Astrocyte (in vitro differentiated cells and primary cell): ENCODE data around the gene MT1G. TPM values are rescaled to one million over a fixed set of nuclear protein-coding genes. Genes with fewer than 3 reads are reported as not detected.

Experiments used
- DNase-seq: peaks from one replicate; pipeline ENCODE4 v3.0.0-alpha.2; 2010; ENCODE audit warnings: low read depth
- FAIRE-seq: peaks from 2 replicates; lab custom pipeline; 2011; peaks lifted over from hg19 to GRCh38; lab: Jason Lieb, UNC
- H2AFZ ChIP-seq: 2 replicates; pipeline ENCODE4 v1.6.0; 2012; ENCODE audit warnings: low read depth, low read length, inconsistent platforms
- H3K27ac ChIP-seq: 2 replicates; pipeline ENCODE4 v1.5.1; 2011; ENCODE audit warnings: low read depth, low read length, inconsistent platforms
- H3K27me3 ChIP-seq: 2 replicates; pipeline ENCODE4 v1.6.0; 2011; ENCODE audit warnings: low read length, inconsistent platforms; ENCODE audit not compliant: insufficient read depth
- H3K36me3 ChIP-seq: 2 replicates; pipeline ENCODE4 v1.5.1; 2011; ENCODE audit warnings: low read length, inconsistent platforms; ENCODE audit not compliant: insufficient read depth
- H3K4me1 ChIP-seq: 2 replicates; pipeline ENCODE4 v1.5.1; 2011; ENCODE audit warnings: low read length, inconsistent platforms; ENCODE audit not compliant: insufficient read depth
- H3K4me2 ChIP-seq: 2 replicates; pipeline ENCODE4 v1.6.0; 2012; ENCODE audit warnings: low read length, inconsistent platforms
- H3K4me3 ChIP-seq: 2 replicates; pipeline ENCODE4 v1.5.1; 2011; ENCODE audit warnings: low read depth, mild to moderate bottlenecking, low read length, inconsistent platforms; ENCODE audit not compliant: insufficient read depth
- H3K79me2 ChIP-seq: 2 replicates; pipeline ENCODE4 v1.6.0; 2012; ENCODE audit warnings: mild to moderate bottlenecking, low read length, inconsistent platforms; ENCODE audit not compliant: insufficient read depth
- H3K9ac ChIP-seq: 2 replicates; pipeline ENCODE4 v1.6.0; 2012; ENCODE audit warnings: mild to moderate bottlenecking, low read length, inconsistent platforms
- H3K9me3 ChIP-seq: 2 replicates; pipeline ENCODE4 v1.5.1; 2012; ENCODE audit warnings: low read depth, mild to moderate bottlenecking, low read length, inconsistent platforms; ENCODE audit not compliant: insufficient read depth
- H4K20me1 ChIP-seq: 2 replicates; pipeline ENCODE4 v1.6.0; 2012; ENCODE audit warnings: low read length, inconsistent platforms; ENCODE audit not compliant: insufficient read depth
- H3K27ac Mint-ChIP-seq: one replicate; pipeline ENCODE4 v1.8.0; 2021; ENCODE audit warnings: mild to moderate bottlenecking, mixed read lengths; ENCODE audit not compliant: unreplicated experiment
- H3K27me3 Mint-ChIP-seq: one replicate; pipeline ENCODE4 v1.8.0; 2021; ENCODE audit warnings: low read depth, mixed read lengths; ENCODE audit not compliant: unreplicated experiment
- H3K36me3 Mint-ChIP-seq: one replicate; pipeline ENCODE4 v1.8.0; 2021; ENCODE audit warnings: low read depth, mixed read lengths; ENCODE audit not compliant: unreplicated experiment
- H3K4me1 Mint-ChIP-seq: one replicate; pipeline ENCODE4 v1.8.0; 2021; ENCODE audit warnings: low read depth, mixed read lengths; ENCODE audit not compliant: unreplicated experiment
- H3K4me3 Mint-ChIP-seq: one replicate; pipeline ENCODE4 v1.8.0; 2021; ENCODE audit warnings: mild to moderate bottlenecking, moderate library complexity, mixed read lengths; ENCODE audit not compliant: unreplicated experiment
- H3K9me3 Mint-ChIP-seq: one replicate; pipeline ENCODE4 v1.8.0; 2021; ENCODE audit warnings: mild to moderate bottlenecking, mixed read lengths; ENCODE audit not compliant: unreplicated experiment
- CTCF ChIP-seq: IDR thresholded peaks from 2 replicates; pipeline ENCODE4 v1.5.1; 2011; ENCODE audit warnings: low read depth, mild to moderate bottlenecking, inconsistent platforms, low read length, moderate library complexity; ENCODE audit not compliant: insufficient read depth
- EZH2 ChIP-seq: IDR thresholded peaks from 2 replicates; pipeline ENCODE4 v1.6.1; 2012; ENCODE audit warnings: mild to moderate bottlenecking, low read length, inconsistent platforms; ENCODE audit not compliant: insufficient read depth
- total RNA-seq: library from RNA; stranded (reverse); gene quantifications from 2 replicates; pipeline ENCODE4 v1.2.1, GENCODE V29; 2021

The MT1G gene
- total RNA-seq, 1 donor from 2014 or later: not detected

- Histone ChIP-seq H3K36me3 (no peaks in the 10 kb centered on the region), H4K20me1 (no peaks in the 10 kb centered on the region), H3K9me3 (no peaks in the 10 kb centered on the region), H2AFZ (peak overlapping the region; percentile 48), H3K27me3 (peaks cover 87% of the 10 kb centered on the region), H3K4me1 (peaks cover 21% of the 10 kb centered on the region), H3K79me2 (no peaks in the 10 kb centered on the region), H3K27ac (no peak overlapping the region), H3K9ac (no peak overlapping the region), H3K4me2 (peak overlapping the region; percentile 70), H3K4me3 (peak overlapping the region; percentile 30)
- Mint-ChIP-seq H3K27me3 (peaks cover 92% of the 10 kb centered on the region), H3K4me1 (peaks cover 8% of the 10 kb centered on the region), H3K36me3 (no peaks in the 10 kb centered on the region), H3K9me3 (peaks cover 2% of the 10 kb centered on the region), H3K27ac (no peak overlapping the region), H3K4me3 (peak overlapping the region; percentile 27)
- no peak for DNase-seq
- FAIRE-seq: no peak
- no peak for TF ChIP-seq CTCF
- TF ChIP-seq EZH2: peak; percentile 100
These were observed 33.0 kb downstream of the MT1G start for GRCh38 chr16:56634715-56635440.

GRCh38 chr16:56633535-56633934 is 34.3 kb downstream of the MT1G start:
- no peaks in the 10 kb centered on the region for H3K9me3 ChIP-seq
- no peak overlapping the region for H2AFZ ChIP-seq
- peaks cover 21% of the 10 kb centered on the region for H3K4me1 ChIP-seq
- H3K9me3 Mint-ChIP-seq: peaks cover 2% of the 10 kb centered on the region
- no peak overlapping the region for H3K4me3 Mint-ChIP-seq
- no peaks in the 10 kb centered on the region for H3K36me3 Mint-ChIP-seq
- FAIRE-seq (no peak), DNase-seq (no peak)
- H3K27ac Mint-ChIP-seq: no peak overlapping the region
- no peak overlapping the region for H3K4me2 ChIP-seq
- no peak overlapping the region for H3K9ac ChIP-seq
- peaks cover 91% of the 10 kb centered on the region for H3K27me3 Mint-ChIP-seq
- no peaks in the 10 kb centered on the region for H3K79me2 ChIP-seq
- no peak overlapping the region for H3K4me3 ChIP-seq
- no peaks in the 10 kb centered on the region for H4K20me1 ChIP-seq
- H3K36me3 ChIP-seq: no peaks in the 10 kb centered on the region
- H3K4me1 Mint-ChIP-seq: peaks cover 8% of the 10 kb centered on the region
- TF ChIP-seq EZH2: no peak
- no peak for TF ChIP-seq CTCF
- H3K27me3 ChIP-seq: peaks cover 73% of the 10 kb centered on the region
- H3K27ac ChIP-seq: no peak overlapping the region

- Mint-ChIP-seq H3K36me3 (no peaks in the 10 kb centered on the region), H3K4me3 (no peak overlapping the region), H3K27me3 (peaks cover 87% of the 10 kb centered on the region), H3K4me1 (peaks cover 8% of the 10 kb centered on the region), H3K9me3 (peaks cover 2% of the 10 kb centered on the region), H3K27ac (no peak overlapping the region)
- FAIRE-seq (no peak), DNase-seq (no peak)
- Histone ChIP-seq H3K9me3 (no peaks in the 10 kb centered on the region), H4K20me1 (no peaks in the 10 kb centered on the region), H3K27ac (no peak overlapping the region), H3K27me3 (peaks cover 67% of the 10 kb centered on the region), H3K4me2 (peak overlapping the region; percentile 84), H3K36me3 (no peaks in the 10 kb centered on the region), H3K4me3 (peak overlapping the region; percentile 48), H3K79me2 (no peaks in the 10 kb centered on the region), H2AFZ (peak overlapping the region; percentile 86), H3K9ac (no peak overlapping the region), H3K4me1 (peaks cover 16% of the 10 kb centered on the region)
- TF ChIP-seq CTCF (no peak), EZH2 (peak; percentile 70)
These were observed 35.0 kb downstream of the MT1G start for GRCh38 chr16:56632848-56633365.
